Esophagus squamous epithelium (tissue), 4 donors: ENCODE results near the gene RNF151.

Experiments used
- POLR2A ChIP-seq, 4 donors: fragments of 450-650 bp; IDR thresholded peaks; one replicate each; pipeline ENCODE4 v1.6.1; 2017; ENCODE audit warnings: antibody characterized with exemption in 4 of 4, mild to moderate bottlenecking in 4 of 4, moderate library complexity in 3 of 4
- TF ChIP-seq, protein P1 (sequence below), 6 experiments: fragments of 450-650 bp in 4 of 6; fragments of 200-600 bp in 2 of 6; sonication (generic) in 2 of 6; IDR thresholded peaks; one replicate each; pipeline ENCODE4 v1.5.1; 2016 to 2019; ENCODE audit warnings: antibody characterized with exemption in 6 of 6, mild to moderate bottlenecking in 4 of 6, moderate library complexity in 4 of 6

DNA sequence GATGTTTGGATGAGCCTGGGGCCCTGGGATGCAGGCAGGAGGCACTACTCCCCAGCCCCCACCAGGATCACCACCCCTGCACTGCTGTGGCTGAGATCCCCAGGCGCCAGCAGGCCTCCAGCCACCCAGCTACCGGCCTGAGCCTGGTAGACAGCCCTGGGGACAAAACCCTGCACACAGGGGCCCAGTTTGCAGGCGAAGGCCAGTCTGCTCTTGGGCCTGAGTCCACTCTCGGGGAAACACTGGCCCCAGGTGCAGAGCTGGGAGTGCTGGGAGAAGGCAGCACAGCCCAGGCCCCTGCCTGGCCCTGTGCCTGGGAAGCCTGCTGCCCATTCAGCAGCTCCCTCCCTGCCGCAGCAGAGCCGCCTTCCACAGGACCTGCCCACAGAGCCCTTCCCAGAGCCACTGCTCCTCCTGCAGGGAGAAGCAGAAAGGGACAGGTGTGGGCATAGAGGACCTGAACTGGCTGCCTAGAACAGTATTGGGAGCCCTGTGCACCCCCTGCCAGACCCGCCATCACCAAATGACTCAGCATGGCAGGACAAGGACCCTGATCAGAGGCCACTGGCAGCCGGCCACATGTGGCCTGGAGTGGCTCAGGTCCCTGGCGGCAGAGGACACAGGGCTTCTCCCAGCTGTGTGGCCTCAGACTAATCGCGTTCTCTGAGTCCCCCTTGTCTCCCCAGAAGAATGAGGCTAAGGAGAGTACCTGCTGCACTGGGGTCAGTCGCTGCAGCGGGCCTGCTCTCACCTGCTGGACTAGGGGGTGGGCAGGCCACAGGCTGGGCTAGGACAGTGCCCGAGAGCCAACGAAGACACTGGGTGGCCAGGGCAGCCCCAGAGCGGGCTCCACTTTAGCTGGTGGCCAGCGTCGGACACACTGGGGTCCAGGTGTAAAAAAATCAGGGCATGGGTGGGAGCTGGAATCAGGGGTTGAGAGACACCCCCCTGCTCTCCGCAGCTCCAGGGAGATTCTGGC, 34.3 kb upstream of the RNF151 start:
- TF ChIP-seq, protein P1, sequence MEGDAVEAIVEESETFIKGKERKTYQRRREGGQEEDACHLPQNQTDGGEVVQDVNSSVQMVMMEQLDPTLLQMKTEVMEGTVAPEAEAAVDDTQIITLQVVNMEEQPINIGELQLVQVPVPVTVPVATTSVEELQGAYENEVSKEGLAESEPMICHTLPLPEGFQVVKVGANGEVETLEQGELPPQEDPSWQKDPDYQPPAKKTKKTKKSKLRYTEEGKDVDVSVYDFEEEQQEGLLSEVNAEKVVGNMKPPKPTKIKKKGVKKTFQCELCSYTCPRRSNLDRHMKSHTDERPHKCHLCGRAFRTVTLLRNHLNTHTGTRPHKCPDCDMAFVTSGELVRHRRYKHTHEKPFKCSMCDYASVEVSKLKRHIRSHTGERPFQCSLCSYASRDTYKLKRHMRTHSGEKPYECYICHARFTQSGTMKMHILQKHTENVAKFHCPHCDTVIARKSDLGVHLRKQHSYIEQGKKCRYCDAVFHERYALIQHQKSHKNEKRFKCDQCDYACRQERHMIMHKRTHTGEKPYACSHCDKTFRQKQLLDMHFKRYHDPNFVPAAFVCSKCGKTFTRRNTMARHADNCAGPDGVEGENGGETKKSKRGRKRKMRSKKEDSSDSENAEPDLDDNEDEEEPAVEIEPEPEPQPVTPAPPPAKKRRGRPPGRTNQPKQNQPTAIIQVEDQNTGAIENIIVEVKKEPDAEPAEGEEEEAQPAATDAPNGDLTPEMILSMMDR (IDR thresholded peaks at IDR 0.05) = peak in 4 of 6 experiments; percentile 9 to 52 (median 22)
- TF ChIP-seq POLR2A (IDR thresholded peaks at IDR 0.05) = no peak
